ENCODE data around the gene MTMR2. TPM values are rescaled to one million over a fixed set of nuclear protein-coding genes. Genes with fewer than 3 reads are reported as not detected.

The MTMR2 gene
- polyA plus RNA-seq, 2 of the 4 experiments (the other 2 are of a cell fraction): 22.2 to 28.7 TPM

Small RNA genes within 50 kb of the gene (small RNA-seq; reads per million reads assigned to genes)
- gene RNA5SP345: 0 to 0.97 (median 0) reads per million in 6 experiments

Other genes starting within 250 kb of the MTMR2 start
- gene FAM76B, start 134.3 kb downstream of the MTMR2 start, polyA plus RNA-seq (2011; rRNA removed): 21.4 and 33.3 TPM in 2 replicates
- gene FAM76B, start 134.3 kb downstream of the MTMR2 start, polyA plus RNA-seq (2017; fragmentation: RNase III; extraction: RNeasy Plus Mini Kit Qiagen cat#74134 plus additional on column Dnase treatment): 11.4 to 14.3 TPM (median 11.8 TPM) in 3 replicates
- gene CEP57, start 133.6 kb downstream of the MTMR2 start, polyA plus RNA-seq (2011; rRNA removed): 30.4 and 47.3 TPM in 2 replicates
- gene CEP57, start 133.6 kb downstream of the MTMR2 start, polyA plus RNA-seq (2017; fragmentation: RNase III; extraction: RNeasy Plus Mini Kit Qiagen cat#74134 plus additional on column Dnase treatment): 17.2 to 21.3 TPM (median 19.9 TPM) in 3 replicates